B cell (primary cell): ENCODE results near the gene MAP7D2. TPM values are rescaled to one million over a fixed set of nuclear protein-coding genes. Genes with fewer than 3 reads are reported as not detected.

Source experiments
- ATAC-seq: fragments of 200-7000 bp; cut with Tn5 transposase; one replicate; pipeline ENCODE4 v1.10.0; 2021; ENCODE audit warnings: low read depth, mild to moderate bottlenecking, moderate number of reproducible peaks, moderate library complexity
- CTCF ChIA-PET: fragments of 350-600 bp; sonication (Branson Sonifier 250); formaldehyde crosslinking; loops from one replicate; lab custom pipeline; 2021; ENCODE audit warnings: antibody characterized with exemption, inconsistent platforms; lab: Charles Lee
- POLR2A ChIA-PET: fragments of 350-600 bp; sonication (Branson Sonifier 250); formaldehyde crosslinking; loops from one replicate; lab custom pipeline; 2021; ENCODE audit warnings: antibody characterized with exemption; lab: Charles Lee
- DNase-seq: peaks from one replicate; pipeline ENCODE4 v3.0.0; 2013
- H2AFZ ChIP-seq: 2 replicates; pipeline ENCODE4 v1.6.1; 2012; ENCODE audit warnings: mild to moderate bottlenecking, low read depth, low read length; ENCODE audit not compliant: insufficient read depth, poor library complexity, severe bottlenecking
- H3K27ac ChIP-seq, 2 donors: 1 replicate in 1 of 2; 2 replicates in 1 of 2; pipeline ENCODE4 v1.5.1; 2012 to 2013; ENCODE audit warnings: low read length in 2 of 2, mild to moderate bottlenecking in 2 of 2, moderate library complexity in 1 of 2
- H3K27me3 ChIP-seq, 4 experiments: fragments of 200-600 bp in 1 of 4; sonication (generic) in 1 of 4; replicated peaks in 1 of 4; 1 replicate in 2 of 4; 2 replicates in 2 of 4; pipeline versions ENCODE4 v1.6.1 to v1.7.0; 2013 to 2016; ENCODE audit warnings: low read length in 3 of 4, mild to moderate bottlenecking in 2 of 4, mixed read lengths in 1 of 4, moderate library complexity in 1 of 4; ENCODE audit not compliant: insufficient read depth in 4 of 4, control insufficient read depth in 3 of 4; ENCODE audit errors: control extremely low read depth in 1 of 4
- H3K36me3 ChIP-seq, 2 experiments: replicated peaks in 1 of 2; 1 replicate in 1 of 2; 2 replicates in 1 of 2; pipeline versions ENCODE4 v1.6.1 to v1.7.1; 2013; ENCODE audit warnings: low read length in 1 of 2; ENCODE audit not compliant: insufficient read depth in 2 of 2, control insufficient read depth in 1 of 2; ENCODE audit errors: control extremely low read depth in 1 of 2, extremely low read depth in 1 of 2
- H3K4me1 ChIP-seq, 2 donors: fragments of 200-600 bp in 1 of 2; sonication (generic) in 1 of 2; 1 replicate in 1 of 2; 2 replicates in 1 of 2; pipeline versions ENCODE4 v1.5.1 to v1.6.1; 2013 to 2017; ENCODE audit warnings: low read length in 2 of 2; ENCODE audit not compliant: control insufficient read depth in 2 of 2, insufficient read depth in 2 of 2
- H3K4me2 ChIP-seq: replicated peaks from 2 replicates; pipeline ENCODE3; 2012; ENCODE audit warnings: mild to moderate bottlenecking, low read depth, low read length; ENCODE audit not compliant: poor library complexity, severe bottlenecking
- H3K4me3 ChIP-seq, 5 experiments: fragments of 200-600 bp in 1 of 5; sonication (generic) in 1 of 5; 1 replicate in 3 of 5; 2 replicates in 2 of 5; pipeline versions ENCODE4 v1.5.1 to v1.7.0; 2011 to 2016; ENCODE audit warnings: low read length in 4 of 5, mild to moderate bottlenecking in 4 of 5, low read depth in 2 of 5, control low read depth in 1 of 5, moderate library complexity in 1 of 5; ENCODE audit not compliant: insufficient read depth in 1 of 5; ENCODE audit errors: control extremely low read depth in 1 of 5, extremely low read depth in 1 of 5
- H3K79me2 ChIP-seq: fragments of 200-600 bp; sonication (generic); one replicate; pipeline ENCODE4 v1.6.0; 2016; ENCODE audit warnings: low read length; ENCODE audit not compliant: control insufficient read depth, insufficient read depth
- H3K9ac ChIP-seq: fragments of 200-600 bp; sonication (generic); 2 replicates; pipeline ENCODE4 v1.6.1; 2017; ENCODE audit warnings: mild to moderate bottlenecking, low read length, moderate library complexity
- H3K9me3 ChIP-seq, 3 donors: one replicate each; pipeline versions ENCODE4 v1.6.1 to v1.7.1; 2013; ENCODE audit warnings: low read length in 2 of 3; ENCODE audit not compliant: control insufficient read depth in 2 of 3, insufficient read depth in 1 of 3; ENCODE audit errors: control extremely low read depth in 1 of 3
- H4K20me1 ChIP-seq: 2 replicates; pipeline ENCODE4 v1.6.0; 2012; ENCODE audit warnings: mild to moderate bottlenecking, low read length; ENCODE audit not compliant: insufficient read depth, control insufficient read depth, poor library complexity, severe bottlenecking
- H3K27ac Mint-ChIP-seq: one replicate; pipeline ENCODE4 v1.8.0; 2021; ENCODE audit warnings: mixed read lengths
- H3K27me3 Mint-ChIP-seq: one replicate; pipeline ENCODE4 v1.8.0; 2021; ENCODE audit warnings: mixed read lengths
- H3K4me1 Mint-ChIP-seq: one replicate; pipeline ENCODE4 v1.8.0; 2021; ENCODE audit warnings: mixed read lengths
- H3K4me3 Mint-ChIP-seq: one replicate; pipeline ENCODE4 v1.8.0; 2021; ENCODE audit warnings: mixed read lengths
- H3K9me3 Mint-ChIP-seq: one replicate; pipeline ENCODE4 v1.8.0; 2022; ENCODE audit warnings: mixed read lengths; ENCODE audit not compliant: insufficient read depth
- CTCF ChIP-seq: fragments of 200-600 bp; IDR thresholded peaks from one replicate; pipeline ENCODE4 v1.8.0; 2022; ENCODE audit warnings: antibody characterized with exemption, mild to moderate bottlenecking
- EZH2 ChIP-seq: IDR thresholded peaks from 2 replicates; pipeline ENCODE4 v1.6.1; 2012; ENCODE audit warnings: borderline replicate concordance, low read depth, mild to moderate bottlenecking, moderate library complexity, low read length; ENCODE audit not compliant: insufficient read depth, poor library complexity, severe bottlenecking
- WGBS: methylation state at CpG from one replicate; pipeline ENCODE4 v1.1.5; 2013; ENCODE audit warnings: missing lambda C conversion rate; ENCODE audit not compliant: insufficient coverage; 5-methylcytosine and 5-hydroxymethylcytosine counted together
- intact Hi-C: fragments of 100-400 bp; cut with micrococcal nuclease; formaldehyde crosslinking; loops from one replicate; pipeline ENCODE4 v1.10.0; 2022
- polyA plus RNA-seq: library from polyadenylated mRNA; depleted of rRNA; stranded (reverse); fragments of >200 nt; gene quantifications from 2 replicates; pipeline ENCODE4 v1.2.3, GENCODE V29; 2012
- total RNA-seq, 2 donors: library from RNA; stranded (reverse); fragments of 120-200 nt in 1 of 2; gene quantifications; 1 replicate in 1 of 2; 2 replicates in 1 of 2; pipeline versions ENCODE4 v1.2.3 to v1.2.4, GENCODE V29; 2013 to 2022

Gene MAP7D2
- total and polyA plus RNA-seq, 2 donors (not counting 1 experiment from before 2014, with no cell fraction given): 0.54 TPM; not detected in 1

DNA sequence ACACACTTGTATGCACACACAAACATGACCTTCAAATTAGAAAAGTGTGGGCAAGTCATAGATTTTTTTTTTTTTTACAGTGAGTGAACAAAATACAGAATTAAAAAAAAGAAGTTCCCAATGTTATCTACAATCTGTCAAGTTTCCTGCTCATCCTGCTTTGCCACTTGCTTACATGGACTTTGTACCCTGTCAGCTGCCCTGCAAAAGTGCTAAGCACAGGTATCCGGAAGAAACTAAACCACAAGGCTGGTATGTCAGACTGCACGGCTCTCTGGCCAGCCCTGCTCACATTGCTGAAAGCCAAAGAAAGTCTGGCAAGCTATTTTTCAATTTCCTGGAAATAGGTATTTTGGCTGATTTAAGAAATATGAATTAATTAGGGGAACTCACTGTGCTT, 87.0 kb downstream of the MAP7D2 start:
- no CpG with 5 or more reads among the region's 2 CpGs for WGBS
- ChIA-PET CTCF (interaction anchor here (0.7 kb wide), 1 partner anchor 442 kb away, joined by 5 read pairs; no protein-coding TSS in a partner anchor), POLR2A (no interaction called here)
- Histone ChIP-seq H3K4me1 (no peaks in the 10 kb centered on the region), H2AFZ (no peak overlapping the region), H3K4me3 (no peak overlapping the region), H3K4me2 (no peak overlapping the region), H3K36me3 (no peaks in the 10 kb centered on the region), H3K9me3 (no peaks in the 10 kb centered on the region), H3K9ac (no peak overlapping the region), H3K27ac (no peak overlapping the region), H3K27me3 (no peaks in the 10 kb centered on the region), H3K79me2 (no peaks in the 10 kb centered on the region), H4K20me1 (no peaks in the 10 kb centered on the region)
- Mint-ChIP-seq H3K27me3 (no peaks in the 10 kb centered on the region), H3K4me3 (no peak overlapping the region), H3K27ac (no peak overlapping the region), H3K9me3 (no peaks in the 10 kb centered on the region), H3K4me1 (no peaks in the 10 kb centered on the region)
- intact Hi-C loops: no loop called here
- ATAC-seq: no peak
- TF ChIP-seq EZH2 (no peak), CTCF (no peak)
- DNase-seq: no peak

DNA sequence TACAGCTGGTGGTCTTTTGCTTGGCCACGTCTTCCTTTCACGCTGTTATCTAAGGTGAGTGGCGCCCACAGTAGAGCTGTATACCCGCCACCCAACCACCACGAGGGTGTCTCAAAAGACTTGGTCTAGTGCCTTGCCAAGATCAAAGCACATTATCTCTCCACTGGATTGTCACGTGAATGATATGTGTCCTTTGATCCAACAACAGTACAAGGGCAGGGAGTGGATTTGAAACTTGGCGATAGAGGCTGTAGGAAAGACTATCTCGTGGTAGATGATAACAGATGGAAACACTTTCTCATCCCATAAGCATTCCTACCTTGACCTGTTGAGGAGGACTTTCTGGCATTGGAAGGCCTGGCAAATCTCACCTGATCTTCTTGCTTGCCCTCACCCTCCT, 88.1 kb downstream of the MAP7D2 start:
- H3K27me3 Mint-ChIP-seq: no peaks in the 10 kb centered on the region
- no peak overlapping the region for H2AFZ ChIP-seq
- H4K20me1 ChIP-seq: no peaks in the 10 kb centered on the region
- H3K79me2 ChIP-seq: no peaks in the 10 kb centered on the region
- no peaks in the 10 kb centered on the region for H3K4me1 ChIP-seq
- no peak overlapping the region for H3K4me3 Mint-ChIP-seq
- ChIA-PET CTCF (interaction anchor here (0.5 kb wide), 1 partner anchor 26 kb away, joined by 4 read pairs; no protein-coding TSS in a partner anchor), POLR2A (no interaction called here)
- H3K9ac ChIP-seq: no peak overlapping the region
- H3K27ac ChIP-seq: no peak overlapping the region
- no peaks in the 10 kb centered on the region for H3K27me3 ChIP-seq
- no peaks in the 10 kb centered on the region for H3K4me1 Mint-ChIP-seq
- H3K27ac Mint-ChIP-seq: no peak overlapping the region
- no peaks in the 10 kb centered on the region for H3K36me3 ChIP-seq
- WGBS: no CpG with 5 or more reads among the region's 8 CpGs
- H3K9me3 ChIP-seq: no peaks in the 10 kb centered on the region
- TF ChIP-seq EZH2: no peak
- DNase-seq (no peak), ATAC-seq (no peak)
- no peaks in the 10 kb centered on the region for H3K9me3 Mint-ChIP-seq
- H3K4me3 ChIP-seq: no peak overlapping the region
- intact Hi-C loops: no loop called here
- no peak overlapping the region for H3K4me2 ChIP-seq
